HG03196 (cell line): ENCODE results near the gene EIF3CL.
"Not testable (repeated sequence)": the region's sequence is repeated elsewhere in the genome, so short reads cannot be mapped to it uniquely, and the experiment has no call there.

ENCODE experiments used
- ATAC-seq: cut with Tn5 transposase; IDR thresholded peaks from one replicate; pipeline ENCODE4 v1.9.1; 2021; ENCODE audit not compliant: unreplicated experiment

The EIF3CL gene

GRCh38 chr16:28364268-28365173 lies 39.1 kb downstream of the EIF3CL start:
- ATAC-seq: peak; percentile 97

GRCh38 chr16:28363408-28363807 lies 40.2 kb downstream of the EIF3CL start, which contains the start of gene NPIPB6:
TSS of gene NPIPB6 (minus strand) at chr16:28363508. CDS start at chr16:28362822, 686 bp downstream.
- ATAC-seq: not testable (repeated sequence)

- ATAC-seq: not testable (repeated sequence)
Observed at GRCh38 chr16:28362600-28362999, 41.0 kb downstream of the EIF3CL start.

- not testable (repeated sequence) for ATAC-seq
Observed at GRCh38 chr16:28338230-28338629, 65.4 kb downstream of the EIF3CL start.

- not testable (repeated sequence) for ATAC-seq
Observed at GRCh38 chr16:28336940-28337710, 66.5 kb downstream of the EIF3CL start.

- not testable (repeated sequence) for ATAC-seq
Observed at GRCh38 chr16:28335678-28336077, 68.0 kb downstream of the EIF3CL start.

- not testable (repeated sequence) for ATAC-seq
Observed at GRCh38 chr16:28332632-28333031, 71.0 kb downstream of the EIF3CL start.

GRCh38 chr16:28330981-28331380 lies 72.7 kb downstream of the EIF3CL start:
- ATAC-seq: not testable (repeated sequence)

GRCh38 chr16:28330232-28330631 lies 73.4 kb downstream of the EIF3CL start:
- not testable (repeated sequence) for ATAC-seq
